Measurements from ENCODE around the gene FAM209A.
"Not testable (repeated sequence)": the region's sequence is repeated elsewhere in the genome, so short reads cannot be mapped to it uniquely, and the experiment has no call there.

The FAM209A gene

GRCh38 chr20:56524444-56524843 is at the start of gene FAM209A:
TSS of gene FAM209A (plus strand) at chr20:56524744. CDS start at chr20:56524809, 65 bp downstream.
- in situ Hi-C loops (cut with HindIII; ENCODE audit: low pct_ligation_motif_present, low pct_unique_long_range_greater_than_20kb, low sequenced_read_pairs); DNase-seq: not testable (repeated sequence)

GRCh38 chr20:56483970-56484369 is 40.6 kb upstream of the FAM209A start:
- in situ Hi-C loops (cut with HindIII; ENCODE audit: low pct_ligation_motif_present, low pct_unique_long_range_greater_than_20kb, low sequenced_read_pairs): no loop called here
- no peak for DNase-seq

GRCh38 chr20:56487216-56487615 is 37.3 kb upstream of the FAM209A start:
- DNase-seq: no peak
- in situ Hi-C loops (cut with HindIII; ENCODE audit: low pct_ligation_motif_present, low pct_unique_long_range_greater_than_20kb, low sequenced_read_pairs): no loop called here

- in situ Hi-C loops (cut with HindIII; ENCODE audit: low pct_ligation_motif_present, low pct_unique_long_range_greater_than_20kb, low sequenced_read_pairs): no loop called here
- no peak for DNase-seq
These were observed 36.0 kb upstream of the FAM209A start for GRCh38 chr20:56488566-56488965.

- in situ Hi-C loops (cut with HindIII; ENCODE audit: low pct_ligation_motif_present, low pct_unique_long_range_greater_than_20kb, low sequenced_read_pairs): no loop called here
- DNase-seq: no peak
These were observed 23.4 kb upstream of the FAM209A start for GRCh38 chr20:56501116-56501515.

GRCh38 chr20:56503916-56504315 is 20.6 kb upstream of the FAM209A start:
- in situ Hi-C loops (cut with HindIII; ENCODE audit: low pct_ligation_motif_present, low pct_unique_long_range_greater_than_20kb, low sequenced_read_pairs): no loop called here
- DNase-seq: no peak

GRCh38 chr20:56504373-56505005 is 20.1 kb upstream of the FAM209A start:
- in situ Hi-C loops (cut with HindIII; ENCODE audit: low pct_ligation_motif_present, low pct_unique_long_range_greater_than_20kb, low sequenced_read_pairs): no loop called here
- DNase-seq: peak; percentile 11

- DNase-seq: no peak
- in situ Hi-C loops (cut with HindIII; ENCODE audit: low pct_ligation_motif_present, low pct_unique_long_range_greater_than_20kb, low sequenced_read_pairs): no loop called here
These were observed 18.4 kb upstream of the FAM209A start for GRCh38 chr20:56506103-56506502.

GRCh38 chr20:56511926-56512325 is 12.6 kb upstream of the FAM209A start:
- in situ Hi-C loops (cut with HindIII; ENCODE audit: low pct_ligation_motif_present, low pct_unique_long_range_greater_than_20kb, low sequenced_read_pairs): no loop called here
- DNase-seq: no peak

- in situ Hi-C loops (cut with HindIII; ENCODE audit: low pct_ligation_motif_present, low pct_unique_long_range_greater_than_20kb, low sequenced_read_pairs): no loop called here
- DNase-seq: no peak
These were observed 11.1 kb upstream of the FAM209A start for GRCh38 chr20:56513161-56514150.

GRCh38 chr20:56516631-56517030 is 7.9 kb upstream of the FAM209A start:
- in situ Hi-C loops (cut with HindIII; ENCODE audit: low pct_ligation_motif_present, low pct_unique_long_range_greater_than_20kb, low sequenced_read_pairs): no loop called here
- DNase-seq: no peak

- in situ Hi-C loops (cut with HindIII; ENCODE audit: low pct_ligation_motif_present, low pct_unique_long_range_greater_than_20kb, low sequenced_read_pairs): no loop called here
- no peak for DNase-seq
These were observed 7.3 kb upstream of the FAM209A start for GRCh38 chr20:56517211-56517610.

- in situ Hi-C loops (cut with HindIII; ENCODE audit: low pct_ligation_motif_present, low pct_unique_long_range_greater_than_20kb, low sequenced_read_pairs): no loop called here
- no peak for DNase-seq
These were observed 6.9 kb upstream of the FAM209A start for GRCh38 chr20:56517641-56518040.

- in situ Hi-C loops (cut with HindIII; ENCODE audit: low pct_ligation_motif_present, low pct_unique_long_range_greater_than_20kb, low sequenced_read_pairs): no loop called here
- no peak for DNase-seq
These were observed 6.4 kb upstream of the FAM209A start for GRCh38 chr20:56518126-56518525.

- no peak for DNase-seq
- in situ Hi-C loops (cut with HindIII; ENCODE audit: low pct_ligation_motif_present, low pct_unique_long_range_greater_than_20kb, low sequenced_read_pairs): no loop called here
These were observed 5.7 kb upstream of the FAM209A start for GRCh38 chr20:56518721-56519398.

- in situ Hi-C loops (cut with HindIII; ENCODE audit: low pct_ligation_motif_present, low pct_unique_long_range_greater_than_20kb, low sequenced_read_pairs): no loop called here
- DNase-seq: no peak
These were observed 5.0 kb upstream of the FAM209A start for GRCh38 chr20:56519551-56519950.

- DNase-seq: no peak
- in situ Hi-C loops (cut with HindIII; ENCODE audit: low pct_ligation_motif_present, low pct_unique_long_range_greater_than_20kb, low sequenced_read_pairs): no loop called here
These were observed 4.4 kb upstream of the FAM209A start for GRCh38 chr20:56520180-56520579.

- DNase-seq; in situ Hi-C loops (cut with HindIII; ENCODE audit: low pct_ligation_motif_present, low pct_unique_long_range_greater_than_20kb, low sequenced_read_pairs): not testable (repeated sequence)
These were observed 3.7 kb upstream of the FAM209A start for GRCh38 chr20:56520746-56521354.

GRCh38 chr20:56522311-56522710 is 2.2 kb upstream of the FAM209A start:
- no peak for DNase-seq
- in situ Hi-C loops (cut with HindIII; ENCODE audit: low pct_ligation_motif_present, low pct_unique_long_range_greater_than_20kb, low sequenced_read_pairs): no loop called here
